K562 (cell line): ENCODE data around the gene LIN28B. TPM values are rescaled to one million over a fixed set of nuclear protein-coding genes. Genes with fewer than 3 reads are reported as not detected.

Experiments
- MTA3 ChIP-seq: fragments of 450-650 bp; formaldehyde crosslinking; IDR thresholded peaks from 2 replicates; pipeline ENCODE4 v1.6.1; 2017; ENCODE audit warnings: mild to moderate bottlenecking, borderline replicate concordance
- RAD21 ChIP-seq, 2 experiments: fragments of 250-450 bp in 1 of 2; fragments of 450-650 bp in 1 of 2; sonication (Bioruptor Pico) in 1 of 2; formaldehyde crosslinking in 1 of 2; IDR thresholded peaks in 1 of 2; conservative IDR thresholded peaks in 1 of 2; 2 replicates each; pipeline versions ENCODE4 v1.4.0 to v1.8.0; 2020 to 2022; ENCODE audit warnings: mild to moderate bottlenecking in 2 of 2, moderate library complexity in 1 of 2
- SIN3B ChIP-seq: fragments of 450-650 bp; IDR thresholded peaks from 2 replicates; pipeline ENCODE4 v1.6.1; 2017; ENCODE audit warnings: low read depth, mild to moderate bottlenecking, moderate library complexity
- SMAD1 ChIP-seq: fragments of 150-350 bp; IDR thresholded peaks from 2 replicates; pipeline ENCODE4 v1.6.1; 2014; ENCODE audit warnings: low read length, low read depth; ENCODE audit not compliant: partially characterized antibody
- SNRNP70 ChIP-seq: fragments of 200-400 bp; formaldehyde crosslinking; optimal IDR thresholded peaks from 2 replicates; pipeline ENCODE3; 2017; ENCODE audit warnings: low read depth, low read length
- ZNF134 ChIP-seq: fragments of 250-450 bp; sonication (Bioruptor Pico); conservative IDR thresholded peaks from 2 replicates; pipeline ENCODE4 v1.4.0; 2020
- ZNF165 ChIP-seq: fragments of 250-450 bp; sonication (Bioruptor Pico); IDR thresholded peaks from 2 replicates; pipeline ENCODE4 v1.4.0; 2020; ENCODE audit warnings: borderline replicate concordance
- polyA plus RNA-seq, 8 experiments: library from polyadenylated mRNA; depleted of rRNA in 4 of 8; stranded (reverse) in 5 of 8; unstranded in 3 of 8; fragments of >200 nt; fragmentation: Nextera tagmentation in 2 of 8; fragmentation: Illumina TruSeq in 1 of 8; extraction: Ambion mirVana in 2 of 8; extraction: Trizol in 1 of 8; gene quantifications; 2 replicates each; pipeline versions ENCODE4 v1.2.1 to v1.2.3, GENCODE V29; 2011 to 2014; ENCODE audit warnings: inconsistent platforms in 1 of 8, missing spikeins in 1 of 8
- total RNA-seq, 7 experiments: library from RNA; depleted of rRNA in 6 of 7; stranded (reverse); fragments of >200 nt in 6 of 7; fragmentation: Illumina TruSeq in 2 of 7; extraction: Trizol in 2 of 7; gene quantifications; 2 replicates each; pipeline versions ENCODE4 v1.2.1 to v1.2.3, GENCODE V29; 2011 to 2021; ENCODE audit warnings: low replicate concordance in 1 of 7
- TF ChIP-seq, protein P1 (sequence below): fragments of 450-650 bp; IDR thresholded peaks from 2 replicates; pipeline ENCODE4 v1.6.1; 2018; ENCODE audit warnings: mild to moderate bottlenecking, low read depth; ENCODE audit not compliant: partially characterized antibody
- TF ChIP-seq, protein P2 (sequence below): IDR thresholded peaks from 3 replicates; pipeline ENCODE4 v1.6.1; 2011; ENCODE audit warnings: borderline replicate concordance, mild to moderate bottlenecking, moderate library complexity; ENCODE audit not compliant: insufficient read length; ENCODE audit errors: extremely low read depth

Gene LIN28B
- total and polyA plus RNA-seq, 9 of the 15 experiments (the other 6 are each of a cell fraction or from before 2014, with no cell fraction given): 20.9 to 77.3 (median 42.1) TPM

DNA sequence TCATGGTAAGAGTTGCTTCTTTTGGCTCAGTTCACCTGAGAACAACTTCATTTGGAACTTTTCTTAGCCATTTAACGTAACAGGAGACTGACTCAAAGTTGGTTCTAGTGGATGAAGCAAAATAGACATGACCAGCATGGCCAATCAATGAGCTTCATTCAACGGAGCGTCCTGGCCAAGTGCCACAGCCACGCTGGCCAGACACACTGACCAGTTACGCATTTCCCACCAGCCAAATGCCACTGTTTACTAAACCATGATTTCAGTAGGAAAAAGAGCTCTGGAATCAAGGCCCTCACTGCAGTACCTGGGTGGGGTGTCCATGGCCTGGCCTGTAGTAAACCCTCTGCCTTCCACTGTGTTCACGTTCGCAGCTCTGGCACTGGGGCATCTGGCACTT lies 142.5 kb downstream of the LIN28B start (continued):
- TF ChIP-seq, protein P1, sequence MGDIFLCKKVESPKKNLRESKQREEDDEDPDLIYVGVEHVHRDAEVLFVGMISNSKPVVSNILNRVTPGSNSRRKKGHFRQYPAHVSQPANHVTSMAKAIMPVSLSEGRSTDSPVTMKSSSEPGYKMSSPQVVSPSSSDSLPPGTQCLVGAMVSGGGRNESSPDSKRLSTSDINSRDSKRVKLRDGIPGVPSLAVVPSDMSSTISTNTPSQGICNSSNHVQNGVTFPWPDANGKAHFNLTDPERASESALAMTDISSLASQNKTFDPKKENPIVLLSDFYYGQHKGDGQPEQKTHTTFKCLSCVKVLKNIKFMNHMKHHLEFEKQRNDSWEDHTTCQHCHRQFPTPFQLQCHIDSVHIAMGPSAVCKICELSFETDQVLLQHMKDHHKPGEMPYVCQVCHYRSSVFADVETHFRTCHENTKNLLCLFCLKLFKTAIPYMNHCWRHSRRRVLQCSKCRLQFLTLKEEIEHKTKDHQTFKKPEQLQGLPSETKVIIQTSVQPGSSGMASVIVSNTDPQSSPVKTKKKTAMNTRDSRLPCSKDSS: no peak
- TF ChIP-seq RAD21 (CRISPR knock-in tag; conservative IDR thresholded peaks at IDR 0.05 in 1 of 2, IDR thresholded peaks at IDR 0.05 in 1 of 2) (no peak), ZNF165 (CRISPR knock-in tag) (no peak), SMAD1 (no peak), MTA3 (no peak), SIN3B (no peak), SNRNP70 (no peak), ZNF134 (no peak)
- TF ChIP-seq, protein P2, sequence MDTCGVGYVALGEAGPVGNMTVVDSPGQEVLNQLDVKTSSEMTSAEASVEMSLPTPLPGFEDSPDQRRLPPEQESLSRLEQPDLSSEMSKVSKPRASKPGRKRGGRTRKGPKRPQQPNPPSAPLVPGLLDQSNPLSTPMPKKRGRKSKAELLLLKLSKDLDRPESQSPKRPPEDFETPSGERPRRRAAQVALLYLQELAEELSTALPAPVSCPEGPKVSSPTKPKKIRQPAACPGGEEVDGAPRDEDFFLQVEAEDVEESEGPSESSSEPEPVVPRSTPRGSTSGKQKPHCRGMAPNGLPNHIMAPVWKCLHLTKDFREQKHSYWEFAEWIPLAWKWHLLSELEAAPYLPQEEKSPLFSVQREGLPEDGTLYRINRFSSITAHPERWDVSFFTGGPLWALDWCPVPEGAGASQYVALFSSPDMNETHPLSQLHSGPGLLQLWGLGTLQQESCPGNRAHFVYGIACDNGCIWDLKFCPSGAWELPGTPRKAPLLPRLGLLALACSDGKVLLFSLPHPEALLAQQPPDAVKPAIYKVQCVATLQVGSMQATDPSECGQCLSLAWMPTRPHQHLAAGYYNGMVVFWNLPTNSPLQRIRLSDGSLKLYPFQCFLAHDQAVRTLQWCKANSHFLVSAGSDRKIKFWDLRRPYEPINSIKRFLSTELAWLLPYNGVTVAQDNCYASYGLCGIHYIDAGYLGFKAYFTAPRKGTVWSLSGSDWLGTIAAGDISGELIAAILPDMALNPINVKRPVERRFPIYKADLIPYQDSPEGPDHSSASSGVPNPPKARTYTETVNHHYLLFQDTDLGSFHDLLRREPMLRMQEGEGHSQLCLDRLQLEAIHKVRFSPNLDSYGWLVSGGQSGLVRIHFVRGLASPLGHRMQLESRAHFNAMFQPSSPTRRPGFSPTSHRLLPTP: no peak
